ENCODE measurements around the gene AMPD3. TPM values are rescaled to one million over a fixed set of nuclear protein-coding genes. Genes with fewer than 3 reads are reported as not detected.
A peak's percentile ranks its signal among the peaks of the same experiment; 100 is the strongest.
"Not testable (repeated sequence)": the region's sequence is repeated elsewhere in the genome, so short reads cannot be mapped to it uniquely, and the experiment has no call there.

Gene AMPD3
- total RNA-seq, 2 donors from 2014 or later = 10.9 to 11.3 TPM

- peaks cover 21% of the 10 kb centered on the region in 2 donors for H3K4me1 Mint-ChIP-seq (ENCODE audit: low read depth in 2 of 2)
- peaks cover 5% of the 10 kb centered on the region for H3K36me3 Mint-ChIP-seq
- peaks cover 2% of the 10 kb centered on the region for H3K9me3 Mint-ChIP-seq
- ATAC-seq = no peak
- no peak overlapping the region for H3K27ac Mint-ChIP-seq
- no peak overlapping the region for H3K4me3 Mint-ChIP-seq
- no peak for DNase-seq (ENCODE audit: low spot score)
- H3K27me3 Mint-ChIP-seq = peaks cover 13 to 14% of the 10 kb centered on the region in 2 donors
Observed at GRCh38 chr11:10418259-10418949, 36.7 kb upstream of the AMPD3 start.

GRCh38 chr11:10418950-10419310 is 36.1 kb upstream of the AMPD3 start:
- peaks cover 16% of the 10 kb centered on the region in 2 donors for H3K4me1 Mint-ChIP-seq (ENCODE audit: low read depth in 2 of 2)
- H3K36me3 Mint-ChIP-seq = peaks cover 10% of the 10 kb centered on the region
- peaks cover 15 to 18% of the 10 kb centered on the region in 2 donors for H3K27me3 Mint-ChIP-seq
- ATAC-seq (no peak), DNase-seq (ENCODE audit: low spot score) (no peak)
- no peak overlapping the region for H3K27ac Mint-ChIP-seq
- no peak overlapping the region for H3K4me3 Mint-ChIP-seq
- H3K9me3 Mint-ChIP-seq = peaks cover 2% of the 10 kb centered on the region

DNA sequence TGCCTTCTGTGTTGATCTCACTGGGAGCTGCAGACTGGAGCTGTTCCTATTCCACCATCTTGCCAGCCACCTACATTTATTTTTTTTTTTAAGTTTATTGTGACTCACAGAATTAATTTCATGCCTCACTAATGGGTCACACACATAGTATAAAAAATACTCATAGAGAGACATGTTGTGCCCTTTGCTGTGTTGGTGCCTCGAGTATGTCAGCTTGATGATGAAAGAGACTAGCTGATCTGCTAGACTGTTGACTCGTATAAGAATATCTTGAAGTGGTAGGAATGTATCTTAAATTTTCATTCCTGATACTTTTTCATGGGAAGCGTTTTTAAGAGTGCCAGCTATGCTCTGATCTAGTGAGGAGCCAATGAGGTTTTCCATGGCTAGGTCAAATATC is 28.6 kb upstream of the AMPD3 start:
- peaks cover 24 to 28% of the 10 kb centered on the region in 2 donors for H3K27me3 Mint-ChIP-seq
- peaks cover 4 to 6% of the 10 kb centered on the region in 2 donors for H3K4me1 Mint-ChIP-seq (ENCODE audit: low read depth in 2 of 2)
- peaks cover 12% of the 10 kb centered on the region for H3K36me3 Mint-ChIP-seq
- ATAC-seq (no peak), DNase-seq (ENCODE audit: low spot score) (no peak)
- no peak overlapping the region for H3K4me3 Mint-ChIP-seq
- H3K9me3 Mint-ChIP-seq = peaks cover 2% of the 10 kb centered on the region
- H3K27ac Mint-ChIP-seq = no peak overlapping the region

GRCh38 chr11:10428453-10428852 is 26.6 kb upstream of the AMPD3 start:
- Mint-ChIP-seq H3K9me3 (no peaks in the 10 kb centered on the region), H3K36me3 (peaks cover 13% of the 10 kb centered on the region), H3K4me3 (no peak overlapping the region), H3K4me1 (ENCODE audit: low read depth in 2 of 2) (peaks cover 4 to 6% of the 10 kb centered on the region in 2 donors), H3K27me3 (peaks cover 19 to 34% of the 10 kb centered on the region in 2 donors), H3K27ac (no peak overlapping the region)
- DNase-seq (ENCODE audit: low spot score) = no peak
- ATAC-seq = no peak

GRCh38 chr11:10429526-10429925 is 25.5 kb upstream of the AMPD3 start:
- no peak for DNase-seq (ENCODE audit: low spot score)
- ATAC-seq = no peak
- Mint-ChIP-seq H3K4me1 (ENCODE audit: low read depth in 2 of 2) (peaks cover 4 to 6% of the 10 kb centered on the region in 2 donors), H3K27ac (no peak overlapping the region), H3K9me3 (no peaks in the 10 kb centered on the region), H3K36me3 (peaks cover 7% of the 10 kb centered on the region), H3K27me3 (peaks cover 18 to 26% of the 10 kb centered on the region in 2 donors), H3K4me3 (no peak overlapping the region)

- ATAC-seq (no peak), DNase-seq (ENCODE audit: low spot score) (no peak)
- peaks cover 4 to 8% of the 10 kb centered on the region in 2 donors for H3K4me1 Mint-ChIP-seq (ENCODE audit: low read depth in 2 of 2)
- H3K27me3 Mint-ChIP-seq = peaks cover 21 to 22% of the 10 kb centered on the region in 2 donors
- H3K9me3 Mint-ChIP-seq = no peaks in the 10 kb centered on the region
- H3K36me3 Mint-ChIP-seq = peaks cover 7% of the 10 kb centered on the region
- no peak overlapping the region for H3K27ac Mint-ChIP-seq
- no peak overlapping the region for H3K4me3 Mint-ChIP-seq
Observed at GRCh38 chr11:10432493-10432892, 22.6 kb upstream of the AMPD3 start.

DNA sequence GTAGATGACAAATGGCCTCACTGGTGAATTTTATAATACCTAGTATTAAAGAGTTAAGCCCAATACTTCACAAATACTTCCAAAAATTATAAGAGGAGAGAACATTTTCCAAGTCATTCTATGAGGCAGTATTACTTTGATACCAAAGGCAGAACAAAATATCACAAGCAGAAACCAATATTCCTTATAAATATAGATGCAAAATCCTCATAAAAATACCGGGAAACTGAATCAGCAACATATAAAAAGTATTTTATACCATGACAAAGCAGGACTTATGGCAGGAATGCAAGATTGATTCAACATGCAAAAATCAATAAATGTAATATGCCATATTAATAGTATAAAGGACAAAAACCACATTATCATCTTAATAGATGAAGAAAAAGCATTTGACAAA is 22.1 kb upstream of the AMPD3 start:
- Mint-ChIP-seq H3K9me3 (no peaks in the 10 kb centered on the region), H3K27me3 (peaks cover 21 to 24% of the 10 kb centered on the region in 2 donors), H3K36me3 (peaks cover 7% of the 10 kb centered on the region), H3K4me3 (no peak overlapping the region), H3K4me1 (ENCODE audit: low read depth in 2 of 2) (peaks cover 4 to 8% of the 10 kb centered on the region in 2 donors), H3K27ac (no peak overlapping the region)
- ATAC-seq = no peak
- no peak for DNase-seq (ENCODE audit: low spot score)

DNA sequence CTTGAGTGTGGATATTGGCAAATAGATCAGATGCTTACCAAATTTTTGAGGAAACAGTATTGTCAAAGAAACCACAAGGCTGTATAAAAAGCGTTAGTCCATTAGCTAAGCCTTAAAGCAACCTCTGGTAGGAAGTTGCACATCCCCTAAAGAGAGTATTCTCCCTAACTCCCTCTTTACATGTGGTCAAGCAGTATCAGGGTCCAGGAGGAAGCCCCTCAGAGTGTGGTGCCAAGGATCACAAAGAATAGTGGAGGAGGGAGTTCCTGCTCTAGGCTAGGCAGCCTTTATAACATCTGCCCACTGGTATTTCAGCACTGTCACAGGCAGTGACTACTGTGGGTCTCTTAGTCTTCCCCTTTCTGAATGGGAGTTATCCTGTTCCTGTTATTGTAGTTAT is 18.8 kb upstream of the AMPD3 start:
- no peak overlapping the region for H3K27ac Mint-ChIP-seq
- no peak for ATAC-seq
- peaks cover 7 to 8% of the 10 kb centered on the region in 2 donors for H3K4me1 Mint-ChIP-seq (ENCODE audit: low read depth in 2 of 2)

DNA sequence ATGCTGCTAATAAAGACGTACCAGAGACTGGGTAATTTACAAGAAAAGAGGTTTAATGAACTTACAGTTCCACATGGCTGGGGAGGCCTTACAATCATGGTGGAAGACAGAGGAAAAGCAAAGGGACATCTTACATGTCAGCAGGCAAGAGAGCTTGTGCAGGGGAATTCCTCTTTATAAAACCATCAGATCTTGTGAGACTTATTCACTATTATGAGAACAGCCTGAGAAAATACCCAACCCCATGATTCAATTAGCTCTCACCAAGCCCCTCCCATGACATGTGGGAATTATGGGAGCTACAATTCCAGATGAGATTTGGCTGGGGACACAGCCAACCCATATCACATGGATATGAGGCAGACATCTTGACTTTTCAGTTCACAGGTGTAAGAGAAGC is 18.4 kb upstream of the AMPD3 start:
- peaks cover 10 to 11% of the 10 kb centered on the region in 2 donors for H3K4me1 Mint-ChIP-seq (ENCODE audit: low read depth in 2 of 2)
- not testable (repeated sequence) for H3K27ac Mint-ChIP-seq; H3K9me3 Mint-ChIP-seq; ATAC-seq; DNase-seq (ENCODE audit: low spot score); H3K36me3 Mint-ChIP-seq; H3K4me3 Mint-ChIP-seq
- H3K27me3 Mint-ChIP-seq = peaks cover 35 to 37% of the 10 kb centered on the region in 2 donors

More for the DNA sequence above, 18.8 kb upstream of the AMPD3 start:
- Mint-ChIP-seq H3K9me3 (no peaks in the 10 kb centered on the region), H3K27me3 (peaks cover 39% of the 10 kb centered on the region in 2 donors), H3K36me3 (peaks cover 7% of the 10 kb centered on the region), H3K4me3 (no peak overlapping the region)
- DNase-seq (ENCODE audit: low spot score) = no peak

- Mint-ChIP-seq H3K4me3 (no peak overlapping the region), H3K4me1 (ENCODE audit: low read depth in 2 of 2) (peaks cover 15 to 18% of the 10 kb centered on the region in 2 donors), H3K27me3 (peaks cover 25 to 31% of the 10 kb centered on the region in 2 donors), H3K27ac (no peak overlapping the region), H3K9me3 (no peaks in the 10 kb centered on the region), H3K36me3 (no peaks in the 10 kb centered on the region)
- ATAC-seq (no peak), DNase-seq (ENCODE audit: low spot score) (no peak)
Observed at GRCh38 chr11:10438458-10438857, 16.6 kb upstream of the AMPD3 start.

DNA sequence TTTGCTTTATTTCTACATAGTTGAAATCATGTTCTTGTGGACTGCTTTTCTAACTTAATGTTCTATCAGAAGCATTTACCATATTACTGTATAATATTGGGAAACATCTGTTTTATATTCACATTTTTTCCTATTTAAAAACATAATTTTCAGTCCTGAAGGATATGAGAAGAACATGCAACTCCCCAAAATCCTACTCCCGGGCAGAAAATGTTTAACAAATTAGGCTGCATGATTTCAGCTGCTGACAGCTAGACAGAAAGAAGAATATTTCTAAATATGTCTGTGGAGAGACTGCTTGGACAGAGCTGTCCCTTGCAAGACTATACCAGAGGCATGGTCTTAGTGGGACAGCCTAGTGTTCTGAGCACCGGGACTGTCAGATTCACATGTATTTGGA is 15.7 kb upstream of the AMPD3 start:
- ATAC-seq (no peak), DNase-seq (ENCODE audit: low spot score) (no peak)
- Mint-ChIP-seq H3K27me3 (peaks cover 25 to 33% of the 10 kb centered on the region in 2 donors), H3K27ac (no peak overlapping the region), H3K4me1 (ENCODE audit: low read depth in 2 of 2) (peaks cover 15 to 18% of the 10 kb centered on the region in 2 donors), H3K36me3 (no peaks in the 10 kb centered on the region), H3K4me3 (no peak overlapping the region), H3K9me3 (no peaks in the 10 kb centered on the region)

GRCh38 chr11:10439924-10440323 is 15.1 kb upstream of the AMPD3 start:
- no peaks in the 10 kb centered on the region for H3K36me3 Mint-ChIP-seq
- H3K27me3 Mint-ChIP-seq = peaks cover 25 to 35% of the 10 kb centered on the region in 2 donors
- no peak overlapping the region for H3K4me3 Mint-ChIP-seq
- ATAC-seq (no peak), DNase-seq (ENCODE audit: low spot score) (no peak)
- peak overlapping the region in 1 of 2 donors; percentile 52 for H3K27ac Mint-ChIP-seq
- no peaks in the 10 kb centered on the region for H3K9me3 Mint-ChIP-seq
- peaks cover 15 to 18% of the 10 kb centered on the region in 2 donors for H3K4me1 Mint-ChIP-seq (ENCODE audit: low read depth in 2 of 2)

GRCh38 chr11:10440401-10440800 is 14.7 kb upstream of the AMPD3 start:
- DNase-seq (ENCODE audit: low spot score) (no peak), ATAC-seq (no peak)
- Mint-ChIP-seq H3K27ac (peak overlapping the region; percentile 36 to 52), H3K36me3 (no peaks in the 10 kb centered on the region), H3K4me3 (no peak overlapping the region), H3K27me3 (peaks cover 25 to 36% of the 10 kb centered on the region in 2 donors), H3K4me1 (ENCODE audit: low read depth in 2 of 2) (peaks cover 15 to 18% of the 10 kb centered on the region in 2 donors), H3K9me3 (no peaks in the 10 kb centered on the region)

DNA sequence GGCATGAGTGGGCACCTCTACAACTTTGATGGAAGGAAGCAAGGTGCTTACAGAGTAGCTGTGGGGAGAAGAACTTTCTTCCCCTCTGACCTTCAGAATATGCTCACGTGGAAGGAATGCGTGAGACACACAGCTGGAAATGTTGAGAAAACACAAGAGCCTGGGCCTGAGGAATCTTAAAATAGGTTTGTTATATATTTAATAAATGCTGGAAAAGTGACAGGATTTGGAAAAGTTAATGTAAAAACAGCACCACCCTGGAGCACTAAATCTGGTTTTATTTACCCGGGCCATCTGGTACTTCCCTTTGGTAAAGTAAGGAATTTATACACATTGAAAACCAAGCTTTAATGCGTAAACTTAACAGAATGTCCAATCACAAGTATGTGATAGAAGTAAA is 14.0 kb upstream of the AMPD3 start:
- no peak for ATAC-seq
- peaks cover 25 to 40% of the 10 kb centered on the region in 2 donors for H3K27me3 Mint-ChIP-seq
- H3K9me3 Mint-ChIP-seq = no peaks in the 10 kb centered on the region
- DNase-seq (ENCODE audit: low spot score) = no peak
- peak overlapping the region; percentile 36 to 62 for H3K27ac Mint-ChIP-seq
- H3K4me3 Mint-ChIP-seq = no peak overlapping the region
- H3K36me3 Mint-ChIP-seq = no peaks in the 10 kb centered on the region
- peaks cover 15 to 18% of the 10 kb centered on the region in 2 donors for H3K4me1 Mint-ChIP-seq (ENCODE audit: low read depth in 2 of 2)
